Measurements from ENCODE around the gene SLC15A3. TPM values are rescaled to one million over a fixed set of nuclear protein-coding genes. Genes with fewer than 3 reads are reported as not detected.

SLC15A3 gene
- total and polyA plus RNA-seq, 2 experiments from 2014 or later = 14.2 to 15.8 TPM

DNA sequence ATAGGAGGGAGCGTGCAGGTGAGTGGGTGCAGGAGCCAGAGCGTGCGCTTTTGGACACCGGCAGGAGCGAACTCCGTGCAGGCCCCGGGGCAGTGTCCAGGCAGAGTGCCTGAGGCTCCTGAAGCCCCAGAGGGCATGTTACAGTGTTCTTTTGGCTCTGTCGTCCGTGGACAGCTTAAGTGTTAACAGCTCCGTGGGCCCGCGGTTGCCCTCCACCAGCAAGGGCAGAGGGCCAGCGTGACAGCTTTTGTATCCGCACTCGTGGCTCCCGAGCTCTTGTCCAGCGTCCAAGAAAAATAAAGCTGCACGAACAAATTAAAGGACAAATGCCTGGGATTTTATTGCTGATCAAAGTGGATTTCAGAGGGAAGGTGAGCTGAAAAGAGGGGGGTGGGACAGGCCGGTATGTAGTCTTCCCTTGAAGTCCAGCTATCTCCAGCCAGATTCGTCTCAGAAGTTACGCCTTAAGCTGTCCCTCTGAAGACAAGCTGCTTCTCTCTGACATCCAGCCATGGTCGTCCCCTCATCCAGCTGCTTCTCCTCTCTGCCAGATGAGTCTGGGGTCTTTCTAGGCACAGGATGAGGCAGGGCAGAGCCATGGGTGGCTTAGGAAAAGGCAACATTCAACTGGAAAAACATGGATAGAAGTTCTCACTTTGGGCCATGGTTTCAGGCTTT, 39.0 kb downstream of the SLC15A3 start:
- H3K27ac Mint-ChIP-seq = peak overlapping the region; percentile 93; the same call in 1 of the 2 replicates
- no peaks in the 10 kb centered on the region; the same call in 2 of the 3 replicates for H3K9me3 Mint-ChIP-seq
- peaks cover 5% of the 10 kb centered on the region; the same call in 2 of the 3 replicates for H3K36me3 Mint-ChIP-seq (ENCODE audit: low read depth)
- peak overlapping the region; percentile 91 for H3K4me3 Mint-ChIP-seq
- Histone ChIP-seq H3K4me3 (peak overlapping the region; percentile 56), H3K27ac (ENCODE audit: low read depth) (peak overlapping the region; percentile 94; the same call in 1 of the 2 replicates), H3K4me2 (peak overlapping the region; percentile 88), H3K36me3 (ENCODE audit: insufficient read depth) (no peaks in the 10 kb centered on the region), H3K27me3 (ENCODE audit: insufficient read depth) (no peaks in the 10 kb centered on the region), H3K79me2 (replicated peaks; ENCODE audit: insufficient read depth) (peaks cover 13% of the 10 kb centered on the region), H4K20me1 (replicated peaks; ENCODE audit: insufficient read depth) (0 out of 2 replicates have a peak, but pooled peaks cover 4% of the 10 kb centered on the region), H2AFZ (peak overlapping the region; percentile 92), H3F3A (replicated peaks; ENCODE audit: low read depth) (0 out of 2 replicates have a peak, but pooled peaks cover 6% of the 10 kb centered on the region), H3K9me2 (ENCODE audit: insufficient read depth) (no peaks in the 10 kb centered on the region), H3K4me1 (ENCODE audit: insufficient read depth) (peaks cover 24% of the 10 kb centered on the region)
- no peak for DNase-seq (ENCODE audit: low spot score)
- no peak for ATAC-seq
- peaks cover 35% of the 10 kb centered on the region for H3K4me1 Mint-ChIP-seq
- H3K27me3 Mint-ChIP-seq (ENCODE audit: insufficient read depth, low read depth, poor library complexity) = peaks cover 4% of the 10 kb centered on the region
- no peak for TF ChIP-seq STAT1 (IDR thresholded peaks at IDR 0.05; ENCODE audit: unreplicated experiment)
- TF ChIP-seq ZNF114 (CRISPR knock-in tag; IDR thresholded peaks at IDR 0.05) = no peak
- no peak for TF ChIP-seq NANOG (IDR thresholded peaks at IDR 0.05; ENCODE audit: borderline replicate concordance)
- TF ChIP-seq ZNF331 (CRISPR knock-in tag; IDR thresholded peaks at IDR 0.05; ENCODE audit: low read depth) = no peak
- TF ChIP-seq, protein P1, sequence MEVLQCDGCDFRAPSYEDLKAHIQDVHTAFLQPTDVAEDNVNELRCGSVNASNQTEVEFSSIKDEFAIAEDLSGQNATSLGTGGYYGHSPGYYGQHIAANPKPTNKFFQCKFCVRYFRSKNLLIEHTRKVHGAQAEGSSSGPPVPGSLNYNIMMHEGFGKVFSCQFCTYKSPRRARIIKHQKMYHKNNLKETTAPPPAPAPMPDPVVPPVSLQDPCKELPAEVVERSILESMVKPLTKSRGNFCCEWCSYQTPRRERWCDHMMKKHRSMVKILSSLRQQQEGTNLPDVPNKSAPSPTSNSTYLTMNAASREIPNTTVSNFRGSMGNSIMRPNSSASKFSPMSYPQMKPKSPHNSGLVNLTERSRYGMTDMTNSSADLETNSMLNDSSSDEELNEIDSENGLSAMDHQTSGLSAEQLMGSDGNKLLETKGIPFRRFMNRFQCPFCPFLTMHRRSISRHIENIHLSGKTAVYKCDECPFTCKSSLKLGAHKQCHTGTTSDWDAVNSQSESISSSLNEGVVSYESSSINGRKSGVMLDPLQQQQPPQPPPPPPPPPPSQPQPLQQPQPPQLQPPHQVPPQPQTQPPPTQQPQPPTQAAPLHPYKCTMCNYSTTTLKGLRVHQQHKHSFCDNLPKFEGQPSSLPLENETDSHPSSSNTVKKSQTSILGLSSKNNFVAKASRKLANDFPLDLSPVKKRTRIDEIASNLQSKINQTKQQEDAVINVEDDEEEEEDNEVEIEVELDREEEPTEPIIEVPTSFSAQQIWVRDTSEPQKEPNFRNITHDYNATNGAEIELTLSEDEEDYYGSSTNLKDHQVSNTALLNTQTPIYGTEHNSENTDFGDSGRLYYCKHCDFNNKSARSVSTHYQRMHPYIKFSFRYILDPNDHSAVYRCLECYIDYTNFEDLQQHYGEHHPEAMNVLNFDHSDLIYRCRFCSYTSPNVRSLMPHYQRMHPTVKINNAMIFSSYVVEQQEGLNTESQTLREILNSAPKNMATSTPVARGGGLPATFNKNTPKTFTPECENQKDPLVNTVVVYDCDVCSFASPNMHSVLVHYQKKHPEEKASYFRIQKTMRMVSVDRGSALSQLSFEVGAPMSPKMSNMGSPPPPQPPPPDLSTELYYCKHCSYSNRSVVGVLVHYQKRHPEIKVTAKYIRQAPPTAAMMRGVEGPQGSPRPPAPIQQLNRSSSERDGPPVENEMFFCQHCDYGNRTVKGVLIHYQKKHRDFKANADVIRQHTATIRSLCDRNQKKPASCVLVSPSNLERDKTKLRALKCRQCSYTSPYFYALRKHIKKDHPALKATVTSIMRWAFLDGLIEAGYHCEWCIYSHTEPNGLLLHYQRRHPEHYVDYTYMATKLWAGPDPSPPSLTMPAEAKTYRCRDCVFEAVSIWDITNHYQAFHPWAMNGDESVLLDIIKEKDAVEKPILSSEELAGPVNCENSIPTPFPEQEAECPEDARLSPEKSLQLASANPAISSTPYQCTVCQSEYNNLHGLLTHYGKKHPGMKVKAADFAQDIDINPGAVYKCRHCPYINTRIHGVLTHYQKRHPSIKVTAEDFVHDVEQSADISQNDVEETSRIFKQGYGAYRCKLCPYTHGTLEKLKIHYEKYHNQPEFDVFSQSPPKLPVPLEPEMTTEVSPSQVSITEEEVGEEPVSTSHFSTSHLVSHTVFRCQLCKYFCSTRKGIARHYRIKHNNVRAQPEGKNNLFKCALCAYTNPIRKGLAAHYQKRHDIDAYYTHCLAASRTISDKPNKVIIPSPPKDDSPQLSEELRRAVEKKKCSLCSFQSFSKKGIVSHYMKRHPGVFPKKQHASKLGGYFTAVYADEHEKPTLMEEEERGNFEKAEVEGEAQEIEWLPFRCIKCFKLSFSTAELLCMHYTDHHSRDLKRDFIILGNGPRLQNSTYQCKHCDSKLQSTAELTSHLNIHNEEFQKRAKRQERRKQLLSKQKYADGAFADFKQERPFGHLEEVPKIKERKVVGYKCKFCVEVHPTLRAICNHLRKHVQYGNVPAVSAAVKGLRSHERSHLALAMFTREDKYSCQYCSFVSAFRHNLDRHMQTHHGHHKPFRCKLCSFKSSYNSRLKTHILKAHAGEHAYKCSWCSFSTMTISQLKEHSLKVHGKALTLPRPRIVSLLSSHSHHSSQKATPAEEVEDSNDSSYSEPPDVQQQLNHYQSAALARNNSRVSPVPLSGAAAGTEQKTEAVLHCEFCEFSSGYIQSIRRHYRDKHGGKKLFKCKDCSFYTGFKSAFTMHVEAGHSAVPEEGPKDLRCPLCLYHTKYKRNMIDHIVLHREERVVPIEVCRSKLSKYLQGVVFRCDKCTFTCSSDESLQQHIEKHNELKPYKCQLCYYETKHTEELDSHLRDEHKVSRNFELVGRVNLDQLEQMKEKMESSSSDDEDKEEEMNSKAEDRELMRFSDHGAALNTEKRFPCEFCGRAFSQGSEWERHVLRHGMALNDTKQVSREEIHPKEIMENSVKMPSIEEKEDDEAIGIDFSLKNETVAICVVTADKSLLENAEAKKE (CRISPR knock-in tag; IDR thresholded peaks at IDR 0.05) = no peak
- TF ChIP-seq, protein P2, sequence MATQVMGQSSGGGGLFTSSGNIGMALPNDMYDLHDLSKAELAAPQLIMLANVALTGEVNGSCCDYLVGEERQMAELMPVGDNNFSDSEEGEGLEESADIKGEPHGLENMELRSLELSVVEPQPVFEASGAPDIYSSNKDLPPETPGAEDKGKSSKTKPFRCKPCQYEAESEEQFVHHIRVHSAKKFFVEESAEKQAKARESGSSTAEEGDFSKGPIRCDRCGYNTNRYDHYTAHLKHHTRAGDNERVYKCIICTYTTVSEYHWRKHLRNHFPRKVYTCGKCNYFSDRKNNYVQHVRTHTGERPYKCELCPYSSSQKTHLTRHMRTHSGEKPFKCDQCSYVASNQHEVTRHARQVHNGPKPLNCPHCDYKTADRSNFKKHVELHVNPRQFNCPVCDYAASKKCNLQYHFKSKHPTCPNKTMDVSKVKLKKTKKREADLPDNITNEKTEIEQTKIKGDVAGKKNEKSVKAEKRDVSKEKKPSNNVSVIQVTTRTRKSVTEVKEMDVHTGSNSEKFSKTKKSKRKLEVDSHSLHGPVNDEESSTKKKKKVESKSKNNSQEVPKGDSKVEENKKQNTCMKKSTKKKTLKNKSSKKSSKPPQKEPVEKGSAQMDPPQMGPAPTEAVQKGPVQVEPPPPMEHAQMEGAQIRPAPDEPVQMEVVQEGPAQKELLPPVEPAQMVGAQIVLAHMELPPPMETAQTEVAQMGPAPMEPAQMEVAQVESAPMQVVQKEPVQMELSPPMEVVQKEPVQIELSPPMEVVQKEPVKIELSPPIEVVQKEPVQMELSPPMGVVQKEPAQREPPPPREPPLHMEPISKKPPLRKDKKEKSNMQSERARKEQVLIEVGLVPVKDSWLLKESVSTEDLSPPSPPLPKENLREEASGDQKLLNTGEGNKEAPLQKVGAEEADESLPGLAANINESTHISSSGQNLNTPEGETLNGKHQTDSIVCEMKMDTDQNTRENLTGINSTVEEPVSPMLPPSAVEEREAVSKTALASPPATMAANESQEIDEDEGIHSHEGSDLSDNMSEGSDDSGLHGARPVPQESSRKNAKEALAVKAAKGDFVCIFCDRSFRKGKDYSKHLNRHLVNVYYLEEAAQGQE (IDR thresholded peaks at IDR 0.05; ENCODE audit: unreplicated experiment) = no peak
- no peak for TF ChIP-seq EZH2phosphoT487 (IDR thresholded peaks at IDR 0.05; ENCODE audit: unreplicated experiment)
- TF ChIP-seq CTCF (conservative IDR thresholded peaks at IDR 0.05; ENCODE audit: low read depth in 2 of 2) = no peak
- no peak for TF ChIP-seq JUNB (IDR thresholded peaks at IDR 0.05; ENCODE audit: unreplicated experiment)
- TF ChIP-seq ETS1 (IDR thresholded peaks at IDR 0.05) = no peak
- TF ChIP-seq POLR2AphosphoS5 (IDR thresholded peaks at IDR 0.05; ENCODE audit: low read depth) = no peak
- TF ChIP-seq CREB1 (CRISPR knock-in tag; IDR thresholded peaks at IDR 0.05; ENCODE audit: low read depth) = no peak
- no peak for TF ChIP-seq EZH2 (IDR thresholded peaks at IDR 0.05; ENCODE audit: low read depth, unreplicated experiment)
